GM13977 (cell line): Measurements from ENCODE around the gene TPD52L2.
A peak's percentile ranks its signal among the peaks of the same experiment; 100 is the strongest.

Source experiments
- DNase-seq: peaks from one replicate; pipeline ENCODE4 v3.0.0; 2012; ENCODE audit warnings: low spot score
- CTCF ChIP-seq: IDR thresholded peaks from 2 replicates; pipeline ENCODE4 v1.5.1; 2012; ENCODE audit warnings: mild to moderate bottlenecking, control low read depth; ENCODE audit not compliant: insufficient read depth; ENCODE audit errors: extremely low read depth, missing control alignments
- in situ Hi-C: fragments of 300-500 bp; cut with MboI; formaldehyde crosslinking; loops from one replicate; pipeline ENCODE4 v1.12.0; 2022; ENCODE audit warnings: low sequenced_read_pairs, low pct_unique_long_range_greater_than_20kb, mixed read lengths, inconsistent platforms; ENCODE audit not compliant: unreplicated experiment

Gene TPD52L2

GRCh38 chr20:63829945-63830835 lies 34.9 kb upstream of the TPD52L2 start:
- no peak for TF ChIP-seq CTCF
- DNase-seq, result peak; percentile 81
- in situ Hi-C loops, result no loop called here

GRCh38 chr20:63830841-63831588 lies 34.1 kb upstream of the TPD52L2 start, which contains the start of gene ZBTB46:
ZBTB46 (minus strand) TSS chr20:63831264; CDS start chr20:63790757, 40,507 bp downstream.
- TF ChIP-seq CTCF, result no peak
- in situ Hi-C loops, result no loop called here
- peak; percentile 98 for DNase-seq

GRCh38 chr20:63831646-63831992 lies 33.5 kb upstream of the TPD52L2 start:
- peak; percentile 57 for DNase-seq
- no peak for TF ChIP-seq CTCF
- in situ Hi-C loops, result no loop called here

- in situ Hi-C loops, result no loop called here
- TF ChIP-seq CTCF, result no peak
- peak; percentile 52 for DNase-seq
Measured at GRCh38 chr20:63831993-63832686, 32.9 kb upstream of the TPD52L2 start.

- no peak for TF ChIP-seq CTCF
- DNase-seq, result no peak
- in situ Hi-C loops, result no loop called here
Measured at GRCh38 chr20:63833776-63834490, 31.1 kb upstream of the TPD52L2 start.

GRCh38 chr20:63834491-63834880 lies 30.6 kb upstream of the TPD52L2 start:
- in situ Hi-C loops, result no loop called here
- DNase-seq, result no peak
- TF ChIP-seq CTCF, result no peak
